ENCODE results near the gene SNX4.
"Not testable (repeated sequence)": the region's sequence is repeated elsewhere in the genome, so short reads cannot be mapped to it uniquely, and the experiment has no call there.

SNX4 gene

DNA sequence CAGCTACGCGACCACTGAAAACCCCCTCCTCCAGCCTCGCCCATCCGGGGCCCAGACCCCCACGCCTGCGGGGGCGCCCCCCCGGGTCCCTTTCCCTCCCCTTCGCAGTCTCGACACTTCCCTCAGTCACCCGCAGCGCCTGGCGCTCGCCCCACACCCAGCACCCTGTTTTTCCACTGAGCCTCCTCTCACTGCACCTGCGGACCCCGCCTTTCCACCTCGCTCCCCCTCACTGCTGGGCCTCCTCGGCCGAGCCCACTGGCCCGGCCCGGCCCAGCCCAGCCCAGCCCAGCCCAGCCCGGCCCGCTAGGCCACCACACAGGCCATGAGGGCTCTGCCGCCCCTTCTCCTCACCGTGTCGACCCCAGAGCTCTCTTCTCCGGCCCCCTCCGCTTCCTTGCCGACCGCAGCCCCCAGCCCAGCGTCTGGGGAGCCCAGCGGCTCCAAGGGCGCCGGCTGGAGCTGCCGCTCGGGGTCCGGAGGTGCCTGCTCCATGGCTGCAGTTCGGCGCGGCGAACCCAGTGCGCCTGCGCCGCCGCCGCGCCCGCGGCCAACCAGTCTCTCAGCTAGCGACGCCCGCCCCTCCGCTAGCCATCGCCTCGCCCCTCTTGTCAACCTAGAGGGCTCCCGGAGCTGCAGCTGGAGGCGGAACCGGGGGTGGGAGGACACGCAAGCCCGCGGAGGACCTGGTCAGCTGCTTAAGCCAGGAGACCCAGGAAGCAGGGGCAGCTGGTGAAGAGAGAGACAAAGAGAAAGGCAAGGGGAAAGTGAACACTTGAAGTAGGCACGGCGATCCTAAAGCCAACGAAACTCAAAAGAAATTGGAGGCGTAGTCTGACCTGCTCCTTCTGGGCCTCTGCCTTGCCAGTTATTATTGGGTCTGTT lies at the start of gene SNX4:
TSS of gene SNX4 (minus strand) at position 525 of the 885 bp plus-strand sequence. CDS start at position 495, 30 bp downstream.
- peak; percentile 81 for DNase-seq (ENCODE audit: low read depth)

DNA sequence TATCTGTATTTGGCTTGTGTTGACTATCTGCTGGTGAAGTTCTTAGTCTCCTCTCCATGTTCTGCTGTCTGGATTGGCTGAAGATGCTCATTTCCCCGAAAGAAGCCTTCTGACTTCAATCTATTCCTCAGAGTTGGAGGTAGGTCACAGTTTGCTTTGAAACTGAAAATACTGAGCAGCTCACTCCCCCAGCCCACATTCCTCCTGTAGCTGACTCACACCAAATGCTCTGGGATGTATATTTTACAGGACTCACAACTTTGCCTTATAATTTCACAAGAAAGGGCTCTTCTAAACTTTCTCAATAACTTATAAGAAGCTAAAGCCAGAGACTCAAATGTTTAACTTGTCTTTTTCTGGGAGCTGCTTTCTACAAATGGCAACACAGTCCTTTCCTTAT lies 36.3 kb upstream of the SNX4 start:
- DNase-seq (ENCODE audit: low read depth) = peak; percentile 61

DNA sequence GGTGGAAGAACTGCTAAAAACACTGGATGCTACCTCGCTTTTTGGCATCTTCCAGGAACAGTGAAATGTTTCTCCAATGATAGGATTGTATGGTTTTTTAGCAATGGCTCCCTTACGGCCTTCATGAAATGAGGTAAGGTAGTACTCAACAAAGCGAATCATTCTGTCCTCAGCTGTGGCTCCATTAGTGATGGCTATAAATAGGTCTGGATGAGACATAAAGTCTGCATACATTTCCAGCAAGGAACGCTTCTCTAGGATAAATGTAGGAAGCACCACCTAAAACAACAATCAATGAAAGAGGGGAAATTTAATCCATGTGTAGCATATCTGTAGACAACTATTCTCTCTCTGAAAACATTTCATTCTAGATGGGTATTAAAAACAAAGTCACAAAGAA lies 32.4 kb upstream of the SNX4 start:
- DNase-seq (ENCODE audit: low read depth) = no peak

- no peak for DNase-seq (ENCODE audit: low read depth)
These were observed 8.9 kb upstream of the SNX4 start for GRCh38 chr3:125528920-125529319.

- DNase-seq (ENCODE audit: low read depth) = no peak
These were observed 5.2 kb upstream of the SNX4 start for GRCh38 chr3:125525153-125525552.

DNA sequence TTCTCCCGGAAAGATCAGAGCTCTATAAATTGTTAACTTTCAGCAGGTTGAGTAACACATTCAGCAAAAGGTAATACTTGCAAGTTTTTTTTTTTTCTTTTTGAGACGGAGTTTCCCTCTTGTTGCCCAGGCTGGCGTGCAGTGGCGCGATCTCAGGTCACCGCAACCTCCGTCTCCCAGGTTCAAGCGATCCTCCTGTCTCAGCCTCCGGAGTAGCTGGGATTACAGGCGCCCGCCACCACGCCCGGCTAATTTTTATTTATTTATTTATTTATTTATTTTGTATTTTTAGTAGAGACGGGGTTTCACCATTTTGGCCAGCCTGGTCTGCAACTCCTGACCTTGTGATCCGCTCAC lies 539 bp upstream of the SNX4 start:
- not testable (repeated sequence) for DNase-seq (ENCODE audit: low read depth)

DNA sequence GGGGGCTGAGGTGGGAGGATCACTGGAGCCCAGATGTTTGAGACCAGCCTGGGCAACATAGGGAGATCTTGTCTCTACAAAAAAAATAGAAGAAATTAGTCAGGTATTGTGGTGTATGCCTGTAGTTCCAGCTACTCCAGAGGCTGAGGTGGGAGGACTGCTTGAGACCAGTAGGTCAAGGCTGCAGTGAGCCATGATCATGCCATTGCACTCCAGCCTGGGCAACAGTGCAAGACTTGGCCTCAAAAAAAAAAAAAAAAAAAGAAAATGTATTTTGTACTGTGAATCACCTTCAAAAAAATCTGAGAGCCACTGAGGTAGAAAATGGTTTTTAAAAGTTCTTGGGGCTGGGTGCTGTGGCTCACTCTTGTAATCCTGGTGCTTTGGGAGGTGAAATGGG lies 4.6 kb downstream of the SNX4 start:
- DNase-seq (ENCODE audit: low read depth) = no peak

GRCh38 chr3:125513490-125514115 lies 6.4 kb downstream of the SNX4 start:
- no peak for DNase-seq (ENCODE audit: low read depth)

DNA sequence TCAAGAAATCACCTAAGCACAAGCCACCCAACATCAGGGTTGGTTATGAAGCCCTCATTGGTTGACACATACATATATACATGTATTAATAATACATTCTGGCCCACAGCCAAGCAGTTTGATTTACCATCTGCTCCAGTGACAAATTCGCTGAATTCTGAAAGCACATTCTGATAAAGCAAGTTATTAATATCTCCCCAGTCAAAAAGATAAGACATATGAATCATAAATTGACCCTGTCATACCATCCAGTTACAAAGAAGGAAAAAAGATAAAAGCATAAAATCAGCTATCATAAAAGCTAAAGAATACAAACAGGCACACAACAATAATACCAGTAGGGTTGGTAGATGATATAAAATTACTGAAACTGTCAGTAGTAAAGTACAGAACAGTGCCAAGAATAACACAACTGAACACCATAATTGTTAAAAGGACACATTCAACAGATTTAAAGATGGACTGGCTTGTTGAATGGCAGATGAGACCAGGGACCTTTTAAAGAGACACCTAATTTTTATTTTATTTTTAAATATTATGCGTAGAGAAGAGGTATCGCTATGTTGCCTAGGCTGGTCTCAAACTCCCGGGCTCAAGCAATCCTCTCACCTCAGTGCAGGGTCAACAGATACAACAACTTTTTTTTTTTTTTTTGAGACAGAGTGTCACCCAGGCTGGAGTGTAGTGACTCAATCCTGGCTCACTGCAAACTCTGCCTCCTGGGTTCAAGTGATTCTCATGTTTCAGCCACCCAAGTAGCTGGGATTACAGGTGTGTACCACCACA lies 7.7 kb downstream of the SNX4 start:
- DNase-seq (ENCODE audit: low read depth) = peak; percentile 42

- DNase-seq (ENCODE audit: low read depth) = no peak
These were observed 8.4 kb downstream of the SNX4 start for GRCh38 chr3:125511420-125512118.

DNA sequence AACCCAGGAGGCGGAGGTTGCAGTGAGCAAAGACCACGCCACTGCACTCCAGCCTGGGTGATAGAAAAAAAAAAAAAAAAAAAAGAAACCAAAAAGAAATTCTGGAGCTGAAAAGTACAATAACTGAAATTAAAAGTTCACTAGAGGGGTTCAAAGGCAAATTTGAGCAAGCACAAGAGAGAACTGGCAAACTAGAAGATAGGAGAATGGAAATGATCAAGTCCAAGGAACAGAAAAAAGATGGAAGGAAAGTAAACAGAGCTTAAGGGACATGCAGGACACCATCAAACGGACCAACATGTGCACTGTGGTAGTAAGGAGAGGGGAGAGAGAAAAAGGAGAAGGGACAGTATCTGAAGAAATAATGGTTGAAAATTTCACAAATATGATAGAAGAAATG lies 12.9 kb downstream of the SNX4 start:
- no peak for DNase-seq (ENCODE audit: low read depth)

DNA sequence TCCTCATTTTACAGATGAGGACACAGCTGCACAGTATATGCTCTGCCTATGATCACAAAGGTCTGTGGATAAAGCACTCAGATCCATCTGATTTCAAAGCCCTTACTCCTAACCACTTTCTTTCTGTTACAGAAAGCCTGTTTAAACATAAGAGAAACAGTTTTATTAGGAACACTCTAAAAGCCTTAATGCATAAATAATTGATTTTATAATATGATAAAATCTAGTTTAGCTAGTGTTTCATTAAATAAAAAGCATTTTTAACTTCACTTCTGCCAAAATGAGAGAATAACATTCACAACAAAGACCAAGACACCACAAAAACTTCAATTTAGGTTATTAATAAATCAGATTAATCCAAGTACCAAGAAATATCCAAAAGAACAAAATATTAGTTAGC lies 21.4 kb downstream of the SNX4 start:
- no peak for DNase-seq (ENCODE audit: low read depth)

DNA sequence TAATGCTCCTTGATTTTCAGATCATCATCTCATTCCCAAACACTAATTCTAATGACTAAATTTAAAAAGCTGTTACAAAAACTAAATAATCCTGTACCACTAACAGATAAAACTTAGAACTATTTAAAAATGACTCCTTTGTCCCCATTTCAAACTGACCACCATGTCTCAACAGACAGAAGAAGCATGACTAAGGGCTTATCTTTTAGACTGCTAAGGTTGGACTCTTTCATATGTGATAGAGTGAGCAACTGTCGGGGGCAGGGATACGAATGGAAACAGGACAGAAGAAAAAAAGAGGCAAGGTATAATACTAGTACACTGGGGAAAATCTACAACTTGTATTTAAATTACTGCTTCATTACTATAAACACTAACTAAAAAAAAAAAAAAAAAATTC lies 23.3 kb downstream of the SNX4 start:
- no peak for DNase-seq (ENCODE audit: low read depth)

DNA sequence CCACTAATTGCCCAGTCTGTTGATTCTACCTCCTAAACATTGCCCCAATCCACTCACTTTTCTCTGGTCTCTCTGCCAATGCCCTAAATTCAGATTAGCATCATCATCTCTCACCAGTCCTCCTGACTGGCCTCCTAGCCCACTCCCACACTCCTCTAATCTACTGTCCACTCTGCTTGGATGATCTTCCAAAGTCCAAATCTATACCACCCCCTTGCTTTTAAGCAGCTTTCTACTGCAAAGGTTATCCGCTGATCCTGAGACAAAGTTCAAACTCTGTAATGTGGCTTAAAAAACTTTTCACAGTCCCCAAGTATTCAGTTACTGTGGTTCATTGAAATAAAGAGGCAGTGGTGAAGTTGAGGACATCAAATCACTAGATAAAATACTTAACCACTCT lies 37.6 kb downstream of the SNX4 start:
- DNase-seq (ENCODE audit: low read depth) = no peak

DNA sequence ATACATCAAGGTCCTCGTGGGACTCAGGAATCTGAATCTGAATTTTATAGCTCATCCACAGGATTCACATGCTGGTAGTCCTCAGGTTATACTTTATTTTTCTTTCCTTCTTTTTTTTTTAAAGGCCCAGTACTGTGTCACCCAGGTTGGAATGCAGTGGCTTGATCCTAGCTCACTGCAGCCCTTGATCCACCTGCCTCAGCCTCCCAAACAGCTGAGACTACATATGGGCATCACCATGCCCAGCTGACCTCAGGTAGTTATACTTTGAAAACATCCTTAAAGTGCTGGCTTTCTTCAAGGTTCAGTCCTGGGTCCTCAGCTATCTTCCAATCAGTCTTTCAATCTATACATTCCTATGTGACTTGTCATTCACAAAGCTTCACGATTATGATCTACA lies 38.2 kb downstream of the SNX4 start:
- no peak for DNase-seq (ENCODE audit: low read depth)

DNA sequence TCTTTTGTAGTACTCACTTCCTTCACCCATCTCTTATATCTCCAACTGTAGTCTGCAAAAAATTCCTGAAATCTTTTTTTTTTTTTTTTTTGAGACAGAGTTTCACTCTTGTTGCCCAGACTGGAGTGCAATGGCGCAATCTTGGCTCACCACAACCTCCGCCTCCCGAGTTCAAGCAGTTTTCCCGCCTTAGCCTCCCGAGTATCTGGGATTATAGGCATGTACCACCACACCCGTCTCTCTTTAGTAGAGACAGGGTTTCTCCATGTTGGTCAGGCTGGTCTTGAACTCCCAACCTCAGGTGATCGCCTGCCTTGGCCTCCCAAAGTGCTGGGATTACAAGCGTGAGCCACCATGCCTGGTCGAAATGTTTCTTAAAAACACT lies 38.6 kb downstream of the SNX4 start:
- DNase-seq (ENCODE audit: low read depth) = not testable (repeated sequence)

GRCh38 chr3:125480656-125481374 lies 39.2 kb downstream of the SNX4 start:
- peak; percentile 52 for DNase-seq (ENCODE audit: low read depth)

GRCh38 chr3:125479091-125479490 lies 40.9 kb downstream of the SNX4 start:
- no peak for DNase-seq (ENCODE audit: low read depth)

GRCh38 chr3:125478326-125478725 lies 41.7 kb downstream of the SNX4 start:
- peak; percentile 41 for DNase-seq (ENCODE audit: low read depth)

DNA sequence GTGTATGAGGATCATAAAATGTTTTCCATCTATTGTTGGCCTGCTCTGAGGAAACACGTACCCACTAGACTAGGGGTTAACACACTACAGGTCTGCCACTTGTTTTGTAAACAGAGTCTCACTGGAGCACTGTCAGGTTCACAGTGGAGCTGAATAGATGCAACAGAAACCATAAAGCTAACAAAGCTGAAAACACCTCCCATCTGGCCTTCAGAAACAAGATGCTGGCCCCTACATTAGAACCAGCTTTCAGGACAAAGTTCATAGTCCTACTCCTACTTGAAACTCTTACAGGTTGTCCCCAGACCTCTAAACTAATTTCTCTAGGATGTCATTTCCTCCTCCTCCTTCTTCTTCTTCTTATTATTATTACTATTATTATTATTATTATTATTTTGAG lies 42.3 kb downstream of the SNX4 start:
- no peak for DNase-seq (ENCODE audit: low read depth)

- no peak for DNase-seq (ENCODE audit: low read depth)
These were observed 49.3 kb downstream of the SNX4 start for GRCh38 chr3:125470671-125471070.

Measured in non-pigmented ciliary epithelial cell (primary cell).